ENCODE measurements around the gene TMOD2. TPM values are rescaled to one million over a fixed set of nuclear protein-coding genes. Genes with fewer than 3 reads are reported as not detected.

Gene TMOD2
- total RNA-seq, 1 experiment from 2014 or later = 5.7 TPM

DNA sequence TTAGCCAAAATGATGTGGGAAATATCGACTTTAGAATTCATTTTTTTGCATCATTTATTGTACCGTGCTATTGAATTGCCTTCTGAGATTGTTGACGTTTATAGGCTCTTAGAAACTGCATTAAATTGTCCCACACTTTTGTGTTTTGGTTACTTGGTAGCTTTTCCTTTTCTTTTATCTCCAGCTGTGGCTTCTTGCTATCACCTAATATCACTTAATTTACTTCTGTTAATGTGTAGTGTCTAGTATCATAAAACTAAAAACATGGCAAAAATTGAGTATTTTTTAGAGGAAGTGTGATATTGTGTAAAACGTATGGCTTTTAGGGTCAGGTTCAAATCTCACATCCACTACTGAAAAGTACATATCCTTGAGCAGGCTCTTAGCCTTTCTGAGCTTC is 89.3 kb downstream of the TMOD2 start:
- no peak for DNase-seq (ENCODE audit: low read depth, low spot score)
- Histone ChIP-seq H3K36me3 (ENCODE audit: control insufficient read depth in 1 of 2, insufficient read depth in 2 of 2, low read length in 2 of 2) (no peaks in the 10 kb centered on the region), H3K9me2 (ENCODE audit: insufficient read depth) (no peaks in the 10 kb centered on the region), H3K27me3 (ENCODE audit: insufficient read depth, low read length) (no peaks in the 10 kb centered on the region), H3K9me3 (ENCODE audit: control insufficient read depth in 1 of 2, insufficient read depth in 1 of 2, low read depth in 1 of 2, low read length in 2 of 2) (no peaks in the 10 kb centered on the region), H4K20me1 (ENCODE audit: insufficient read depth) (no peaks in the 10 kb centered on the region), H2AFZ (ENCODE audit: low read depth, low read length, poor library complexity, severe bottlenecking) (no peak overlapping the region), H3K4me2 (ENCODE audit: low read length) (peak overlapping the region; percentile 74; the same call in 1 of the 2 replicates), H3K4me1 (ENCODE audit: control insufficient read depth in 1 of 2, insufficient read depth in 2 of 2, low read length in 2 of 2) (peaks cover 75 to 79% of the 10 kb centered on the region in 2 experiments), H3K4me3 (replicated peaks in 1 of 2; ENCODE audit: low read depth in 1 of 2, low read length in 2 of 2) (no peak overlapping the region), H3K9ac (ENCODE audit: low read length) (no peak overlapping the region), H3K79me2 (ENCODE audit: insufficient read depth, low read length) (peaks cover 99% of the 10 kb centered on the region), H3K27ac (ENCODE audit: low read depth, low read length) (no peak overlapping the region)
- TF ChIP-seq EZH2phosphoT487 (IDR thresholded peaks at IDR 0.05; ENCODE audit: borderline replicate concordance) (no peak), POLR2A (IDR thresholded peaks at IDR 0.05; ENCODE audit: borderline replicate concordance, extremely low read depth, insufficient read depth, insufficient read length) (no peak), CBX3 (IDR thresholded peaks at IDR 0.05; ENCODE audit: low read depth) (no peak), CEBPB (IDR thresholded peaks at IDR 0.05; ENCODE audit: low read depth) (no peak), YY1 (IDR thresholded peaks at IDR 0.05; ENCODE audit: extremely low read depth, insufficient replicate concordance, low read depth, low read length) (no peak), REST (IDR thresholded peaks at IDR 0.05; ENCODE audit: low read depth) (no peak), EGR1 (IDR thresholded peaks at IDR 0.05; ENCODE audit: low read depth) (no peak), FOSL1 (IDR thresholded peaks at IDR 0.05; ENCODE audit: low read depth) (no peak), SRF (IDR thresholded peaks at IDR 0.05; ENCODE audit: low read depth) (no peak), EZH2 (IDR thresholded peaks at IDR 0.05) (no peak)
- TF ChIP-seq, protein P1, sequence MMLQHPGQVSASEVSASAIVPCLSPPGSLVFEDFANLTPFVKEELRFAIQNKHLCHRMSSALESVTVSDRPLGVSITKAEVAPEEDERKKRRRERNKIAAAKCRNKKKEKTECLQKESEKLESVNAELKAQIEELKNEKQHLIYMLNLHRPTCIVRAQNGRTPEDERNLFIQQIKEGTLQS (IDR thresholded peaks at IDR 0.05) = no peak
- TF ChIP-seq, protein P2, sequence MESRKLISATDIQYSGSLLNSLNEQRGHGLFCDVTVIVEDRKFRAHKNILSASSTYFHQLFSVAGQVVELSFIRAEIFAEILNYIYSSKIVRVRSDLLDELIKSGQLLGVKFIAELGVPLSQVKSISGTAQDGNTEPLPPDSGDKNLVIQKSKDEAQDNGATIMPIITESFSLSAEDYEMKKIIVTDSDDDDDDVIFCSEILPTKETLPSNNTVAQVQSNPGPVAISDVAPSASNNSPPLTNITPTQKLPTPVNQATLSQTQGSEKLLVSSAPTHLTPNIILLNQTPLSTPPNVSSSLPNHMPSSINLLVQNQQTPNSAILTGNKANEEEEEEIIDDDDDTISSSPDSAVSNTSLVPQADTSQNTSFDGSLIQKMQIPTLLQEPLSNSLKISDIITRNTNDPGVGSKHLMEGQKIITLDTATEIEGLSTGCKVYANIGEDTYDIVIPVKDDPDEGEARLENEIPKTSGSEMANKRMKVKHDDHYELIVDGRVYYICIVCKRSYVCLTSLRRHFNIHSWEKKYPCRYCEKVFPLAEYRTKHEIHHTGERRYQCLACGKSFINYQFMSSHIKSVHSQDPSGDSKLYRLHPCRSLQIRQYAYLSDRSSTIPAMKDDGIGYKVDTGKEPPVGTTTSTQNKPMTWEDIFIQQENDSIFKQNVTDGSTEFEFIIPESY (IDR thresholded peaks at IDR 0.05; ENCODE audit: extremely low read depth, insufficient replicate concordance, low read length) = no peak
- TF ChIP-seq, protein P3, sequence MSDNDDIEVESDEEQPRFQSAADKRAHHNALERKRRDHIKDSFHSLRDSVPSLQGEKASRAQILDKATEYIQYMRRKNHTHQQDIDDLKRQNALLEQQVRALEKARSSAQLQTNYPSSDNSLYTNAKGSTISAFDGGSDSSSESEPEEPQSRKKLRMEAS (IDR thresholded peaks at IDR 0.05) = no peak
- ChIA-PET POLR2A (interaction anchor here (1.3 to 1.5 kb wide), 2 partner anchors 11 to 24 kb away, joined by 3 to 6 read pairs; partner anchors contain the start of gene TMOD3), CTCF (interaction anchor here (1.3 kb wide), 1 partner anchor 48 kb away, joined by 3 read pairs; no protein-coding TSS in a partner anchor), RAD21 (ENCODE audit: low non-redundant PET in 1 of 2, low total read pairs in 2 of 2, uncharacterized antibody in 2 of 2, unreplicated experiment in 2 of 2) (no interaction called here)
- ATAC-seq = no peak
- intact Hi-C loops (cut with micrococcal nuclease) = no loop called here
- no TSS peak for BruUV-seq (replicated peaks)
